GM10847 (cell line): Measurements from ENCODE around the gene MRM1.

Experiments
- POLR2A ChIP-seq: IDR thresholded peaks from 2 replicates; pipeline ENCODE4 v1.6.1; 2011; ENCODE audit not compliant: insufficient read length; ENCODE audit errors: extremely low read depth

The MRM1 gene

GRCh38 chr17:36614081-36614480 is 12.7 kb downstream of the MRM1 start:
- no peak for TF ChIP-seq POLR2A

DNA sequence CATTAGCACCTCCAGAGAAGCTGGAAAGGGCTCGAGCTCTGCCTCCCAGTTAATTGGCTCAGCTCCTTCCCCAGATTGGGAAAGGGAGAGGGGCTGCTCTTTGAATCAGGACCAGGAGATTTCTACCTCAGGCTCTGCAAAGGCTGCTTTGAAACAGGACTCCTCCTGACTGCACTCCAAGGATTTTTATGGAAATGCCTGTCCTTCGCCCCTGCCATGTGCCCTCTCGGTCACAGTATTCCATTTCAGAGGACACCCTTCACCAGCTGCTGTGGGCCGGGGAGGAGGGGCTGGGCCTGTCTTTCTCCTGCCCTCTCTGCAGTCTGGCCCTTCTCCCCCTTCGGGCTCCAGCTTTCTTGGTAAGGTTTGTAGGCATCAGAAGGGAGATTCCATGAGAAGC is 13.6 kb downstream of the MRM1 start:
- no peak for TF ChIP-seq POLR2A

GRCh38 chr17:36616061-36617029 is 15.0 kb downstream of the MRM1 start:
- no peak for TF ChIP-seq POLR2A

DNA sequence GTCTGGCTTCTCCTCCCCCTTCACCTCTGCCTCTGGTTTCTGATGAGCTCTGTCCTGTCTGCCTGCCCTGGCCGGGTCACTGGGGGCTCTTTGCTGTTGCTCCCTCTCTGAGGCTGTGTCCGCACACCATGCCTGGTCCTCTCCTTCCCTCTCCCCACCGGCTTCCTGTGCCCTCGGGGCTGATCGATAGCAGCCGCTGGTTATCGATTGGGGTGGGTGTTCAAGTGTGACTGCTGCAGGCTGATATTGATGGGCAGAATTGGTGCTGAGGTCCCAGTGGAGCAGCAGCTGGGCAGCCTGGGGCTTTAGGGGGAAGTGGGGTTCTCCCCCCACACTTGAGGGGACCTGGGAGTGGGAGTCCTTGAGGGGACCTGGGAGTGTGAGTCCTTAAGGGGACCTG is 16.4 kb downstream of the MRM1 start:
- no peak for TF ChIP-seq POLR2A

DNA sequence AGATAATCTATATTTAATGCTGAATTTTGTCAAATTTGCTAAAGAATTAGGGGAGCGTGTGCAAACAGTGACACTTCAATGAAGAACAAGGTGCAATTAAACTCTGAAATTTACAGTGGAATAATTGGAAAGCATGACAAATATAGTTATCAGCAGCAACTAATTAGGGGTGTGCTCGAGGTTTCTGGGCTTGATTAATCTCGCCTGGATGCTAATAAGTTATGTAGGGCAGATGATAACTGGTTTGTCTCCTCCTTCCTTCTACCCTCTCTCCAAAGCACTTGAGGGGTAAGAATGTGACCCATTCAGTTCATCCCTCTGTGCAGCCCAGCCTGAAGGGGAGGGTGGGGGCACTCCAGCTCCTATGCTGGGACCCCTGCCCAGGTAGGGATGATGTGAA is 21.9 kb downstream of the MRM1 start:
- no peak for TF ChIP-seq POLR2A

DNA sequence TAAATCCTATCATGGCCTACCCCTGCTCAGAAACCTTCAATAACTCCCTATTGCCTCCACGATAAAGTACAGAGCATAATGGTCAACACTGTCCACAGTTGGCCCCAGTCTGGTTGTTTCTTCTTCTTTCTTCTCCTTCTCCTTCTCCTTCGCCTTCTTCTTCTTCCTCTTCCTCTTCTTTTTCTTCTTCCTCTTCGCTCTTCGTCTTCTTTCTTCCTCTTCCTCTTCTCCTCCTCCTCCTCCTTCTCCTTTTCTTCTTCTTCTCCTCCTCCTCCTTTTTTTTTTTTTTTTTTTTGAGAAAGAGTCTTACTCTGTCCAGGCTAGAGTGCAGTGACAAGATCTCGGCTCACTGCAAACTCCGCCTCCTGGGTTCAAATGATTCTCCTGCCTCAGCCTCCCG is 23.8 kb downstream of the MRM1 start:
- no peak for TF ChIP-seq POLR2A

GRCh38 chr17:36627101-36627500 is 25.7 kb downstream of the MRM1 start:
- TF ChIP-seq POLR2A, result no peak

DNA sequence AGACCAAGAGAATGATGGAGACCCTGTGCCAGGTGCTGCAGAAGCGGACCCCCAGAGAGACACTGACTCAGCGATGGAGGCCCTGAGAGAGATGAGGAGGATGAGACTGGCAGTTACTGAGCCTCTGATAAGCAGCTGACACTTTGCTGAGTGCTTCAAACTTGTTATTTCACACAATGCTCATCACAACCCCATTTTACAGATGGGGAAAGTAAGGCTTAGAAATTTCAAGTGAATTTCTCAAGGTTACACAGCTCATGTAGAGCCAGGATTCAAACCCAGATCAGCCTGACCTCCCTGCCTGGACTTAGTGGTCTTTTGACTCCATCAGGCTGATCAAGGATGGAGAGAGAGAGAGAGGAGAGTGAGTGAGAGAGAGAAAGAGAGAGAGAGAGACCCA is 27.2 kb downstream of the MRM1 start:
- no peak for TF ChIP-seq POLR2A

- no peak for TF ChIP-seq POLR2A
Measured at GRCh38 chr17:36629252-36629847, 28.0 kb downstream of the MRM1 start.

DNA sequence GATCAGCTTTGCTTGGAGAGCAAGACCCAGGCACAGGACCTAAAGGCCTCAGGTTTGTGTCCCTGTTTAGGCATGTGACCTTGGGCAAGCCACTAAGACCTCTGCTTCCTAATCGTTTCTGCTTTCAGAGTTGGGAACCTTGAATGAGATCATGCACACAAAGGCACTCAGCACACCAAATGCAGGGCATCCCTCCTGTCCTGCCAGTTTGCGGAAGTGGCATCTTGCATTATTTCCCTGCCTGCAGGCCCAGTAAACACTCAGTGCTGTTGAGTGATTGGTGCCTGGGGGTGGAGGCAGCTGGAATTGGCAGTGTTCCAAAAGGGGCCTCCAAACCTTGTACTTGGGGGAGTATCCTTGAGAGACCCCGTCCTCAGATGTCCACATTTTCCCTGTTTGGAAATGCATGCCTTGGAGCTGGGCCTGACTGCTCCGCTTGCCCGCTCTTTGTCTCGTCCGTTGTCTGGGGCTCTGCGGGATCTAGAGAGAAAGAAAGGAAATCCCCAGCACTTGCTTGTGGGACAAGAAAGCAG is 28.7 kb downstream of the MRM1 start:
- no peak for TF ChIP-seq POLR2A

- no peak for TF ChIP-seq POLR2A
Measured at GRCh38 chr17:36631022-36631421, 29.6 kb downstream of the MRM1 start.

- TF ChIP-seq POLR2A, result no peak
Measured at GRCh38 chr17:36632916-36633771, 31.8 kb downstream of the MRM1 start.

GRCh38 chr17:36640346-36640745 is 39.0 kb downstream of the MRM1 start:
- TF ChIP-seq POLR2A, result no peak

DNA sequence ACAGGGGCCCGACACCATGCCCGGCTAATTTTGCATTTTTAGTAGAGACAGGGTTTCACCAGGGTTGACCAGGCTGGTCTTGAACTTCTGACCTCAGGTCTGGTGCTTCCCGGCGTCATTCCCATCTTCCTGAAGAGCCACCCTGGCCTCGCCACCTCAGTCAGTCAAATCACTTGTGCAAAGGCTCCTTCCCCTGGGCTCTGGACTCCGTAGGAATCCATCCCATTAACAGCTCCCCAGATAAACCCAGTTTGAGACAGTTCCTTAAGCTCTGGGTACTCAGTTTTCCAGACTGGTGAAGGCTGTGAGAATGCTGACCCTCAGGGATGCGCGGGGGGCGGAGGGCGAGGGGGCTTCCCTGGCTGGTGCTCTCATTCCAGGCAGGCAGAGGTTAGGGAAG is 39.5 kb downstream of the MRM1 start:
- TF ChIP-seq POLR2A, result no peak

GRCh38 chr17:36641331-36641876 is 40.0 kb downstream of the MRM1 start:
- no peak for TF ChIP-seq POLR2A
